SK-N-SH treated with all-trans-retinoic acid at 6 μM for 48 hours (cell line): ENCODE measurements around the gene UVSSA.

Source experiments
- ATAC-seq: fragments of 200-7000 bp; cut with Tn5 transposase; 3 replicates; pipeline ENCODE4 v1.9.1; 2020; ENCODE audit warnings: mild to moderate bottlenecking, moderate library complexity
- ARNTL ChIP-seq: fragments of 450-650 bp; formaldehyde crosslinking; IDR thresholded peaks from 2 replicates; pipeline ENCODE4 v1.5.0; 2020; ENCODE audit warnings: low read depth, mild to moderate bottlenecking, moderate library complexity, borderline replicate concordance
- BACH2 ChIP-seq: fragments of 250-450 bp; sonication (Bioruptor Pico); IDR thresholded peaks from 2 replicates; pipeline ENCODE4 v1.9.0; 2021; ENCODE audit warnings: mild to moderate bottlenecking, borderline replicate concordance
- CSDC2 ChIP-seq: fragments of 250-450 bp; sonication (Bioruptor Pico); IDR thresholded peaks from 2 replicates; pipeline ENCODE4 v1.5.0; 2020; ENCODE audit warnings: mild to moderate bottlenecking, moderate library complexity
- ESRRG ChIP-seq: fragments of 250-450 bp; sonication (Bioruptor Pico); IDR thresholded peaks from 2 replicates; pipeline ENCODE4 v1.6.1; 2021; ENCODE audit warnings: mild to moderate bottlenecking
- GLIS3 ChIP-seq: fragments of 250-450 bp; sonication (Bioruptor Pico); IDR thresholded peaks from 2 replicates; pipeline ENCODE4 v1.5.0; 2020; ENCODE audit warnings: mild to moderate bottlenecking, moderate library complexity
- ISL1 ChIP-seq: fragments of 250-450 bp; sonication (Bioruptor Pico); IDR thresholded peaks from 2 replicates; pipeline ENCODE4 v2.1.2; 2022; ENCODE audit warnings: mild to moderate bottlenecking, moderate library complexity
- OSR1 ChIP-seq: fragments of 250-450 bp; sonication (Bioruptor Pico); IDR thresholded peaks from 2 replicates; pipeline ENCODE4 v1.8.0; 2022; ENCODE audit warnings: moderate library complexity, mild to moderate bottlenecking, inconsistent platforms
- PPARA ChIP-seq: fragments of 250-450 bp; sonication (Bioruptor Pico); IDR thresholded peaks from 2 replicates; pipeline ENCODE4 v1.5.0; 2020; ENCODE audit warnings: mild to moderate bottlenecking, borderline replicate concordance
- RARB ChIP-seq: fragments of 250-450 bp; sonication (Bioruptor Pico); IDR thresholded peaks from 2 replicates; pipeline ENCODE4 v1.8.0; 2021; ENCODE audit warnings: mild to moderate bottlenecking, moderate library complexity
- SNAI2 ChIP-seq: fragments of 250-450 bp; sonication (Bioruptor Pico); IDR thresholded peaks from 2 replicates; pipeline ENCODE4 v1.5.0; 2020; ENCODE audit warnings: mild to moderate bottlenecking, moderate library complexity
- TCF4 ChIP-seq: fragments of 250-450 bp; sonication (Bioruptor Pico); IDR thresholded peaks from 2 replicates; pipeline ENCODE4 v1.8.0; 2021; ENCODE audit warnings: mild to moderate bottlenecking, moderate library complexity, borderline replicate concordance
- TOX ChIP-seq: fragments of 250-450 bp; sonication (Bioruptor Pico); IDR thresholded peaks from 2 replicates; pipeline ENCODE4 v1.8.0; 2021; ENCODE audit warnings: mild to moderate bottlenecking, moderate library complexity, borderline replicate concordance
- ZC3H10 ChIP-seq: fragments of 250-450 bp; sonication (Bioruptor Pico); IDR thresholded peaks from 2 replicates; pipeline ENCODE4 v1.5.1; 2021; ENCODE audit warnings: mild to moderate bottlenecking, moderate library complexity
- ZFP3 ChIP-seq: fragments of 250-450 bp; sonication (Bioruptor Pico); IDR thresholded peaks from 2 replicates; pipeline ENCODE4 v1.5.0; 2020; ENCODE audit warnings: mild to moderate bottlenecking, moderate library complexity
- ZFP30 ChIP-seq: fragments of 450-650 bp; formaldehyde crosslinking; IDR thresholded peaks from 2 replicates; pipeline ENCODE4 v1.5.0; 2022; ENCODE audit warnings: mild to moderate bottlenecking, moderate library complexity
- ZNF565 ChIP-seq: fragments of 450-650 bp; formaldehyde crosslinking; conservative IDR thresholded peaks from 2 replicates; pipeline ENCODE4 v1.5.0; 2020; ENCODE audit warnings: low read depth, mild to moderate bottlenecking, moderate library complexity
- ZNF70 ChIP-seq: fragments of 450-650 bp; formaldehyde crosslinking; IDR thresholded peaks from 2 replicates; pipeline ENCODE4 v1.5.0; 2020; ENCODE audit warnings: mild to moderate bottlenecking, moderate library complexity
- ZNF8 ChIP-seq: fragments of 450-650 bp; formaldehyde crosslinking; IDR thresholded peaks from 2 replicates; pipeline ENCODE4 v1.5.0; 2020; ENCODE audit warnings: mild to moderate bottlenecking, moderate library complexity
- TF ChIP-seq, protein P1 (sequence below): fragments of 250-450 bp; sonication (Bioruptor Pico); IDR thresholded peaks from 2 replicates; pipeline ENCODE4 v1.5.0; 2020; ENCODE audit warnings: mild to moderate bottlenecking, moderate library complexity
- TF ChIP-seq, protein P2 (sequence below): fragments of 250-450 bp; sonication (Bioruptor Pico); IDR thresholded peaks from 2 replicates; pipeline ENCODE4 v1.5.1; 2020; ENCODE audit warnings: low read depth, mild to moderate bottlenecking, moderate library complexity

The UVSSA gene

DNA sequence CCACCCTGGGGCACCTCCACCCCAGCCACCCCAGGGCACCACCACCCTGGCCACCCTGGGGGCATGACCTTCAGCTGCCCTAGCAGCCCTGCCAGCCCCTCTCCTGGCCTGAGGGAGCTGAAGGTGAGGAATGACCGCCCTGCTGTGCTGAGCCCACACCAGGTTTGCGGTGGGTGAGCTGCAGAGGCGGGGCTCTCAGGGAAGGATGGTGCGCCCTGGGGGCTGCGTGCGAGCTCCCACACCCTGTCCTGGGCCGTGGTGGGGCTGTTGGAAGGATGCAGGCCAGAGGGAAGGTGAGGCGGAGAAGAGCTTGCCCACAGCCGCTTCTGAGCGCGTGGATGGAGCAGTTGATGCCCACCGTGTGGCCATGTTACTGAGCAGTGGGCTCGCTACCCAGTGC is 17.7 kb downstream of the UVSSA start:
- no peak for TF ChIP-seq TCF4 (CRISPR knock-in tag)
- TF ChIP-seq CSDC2 (CRISPR knock-in tag): no peak
- TF ChIP-seq, all 23 proteins: peak for 0
- no peak for ATAC-seq

DNA sequence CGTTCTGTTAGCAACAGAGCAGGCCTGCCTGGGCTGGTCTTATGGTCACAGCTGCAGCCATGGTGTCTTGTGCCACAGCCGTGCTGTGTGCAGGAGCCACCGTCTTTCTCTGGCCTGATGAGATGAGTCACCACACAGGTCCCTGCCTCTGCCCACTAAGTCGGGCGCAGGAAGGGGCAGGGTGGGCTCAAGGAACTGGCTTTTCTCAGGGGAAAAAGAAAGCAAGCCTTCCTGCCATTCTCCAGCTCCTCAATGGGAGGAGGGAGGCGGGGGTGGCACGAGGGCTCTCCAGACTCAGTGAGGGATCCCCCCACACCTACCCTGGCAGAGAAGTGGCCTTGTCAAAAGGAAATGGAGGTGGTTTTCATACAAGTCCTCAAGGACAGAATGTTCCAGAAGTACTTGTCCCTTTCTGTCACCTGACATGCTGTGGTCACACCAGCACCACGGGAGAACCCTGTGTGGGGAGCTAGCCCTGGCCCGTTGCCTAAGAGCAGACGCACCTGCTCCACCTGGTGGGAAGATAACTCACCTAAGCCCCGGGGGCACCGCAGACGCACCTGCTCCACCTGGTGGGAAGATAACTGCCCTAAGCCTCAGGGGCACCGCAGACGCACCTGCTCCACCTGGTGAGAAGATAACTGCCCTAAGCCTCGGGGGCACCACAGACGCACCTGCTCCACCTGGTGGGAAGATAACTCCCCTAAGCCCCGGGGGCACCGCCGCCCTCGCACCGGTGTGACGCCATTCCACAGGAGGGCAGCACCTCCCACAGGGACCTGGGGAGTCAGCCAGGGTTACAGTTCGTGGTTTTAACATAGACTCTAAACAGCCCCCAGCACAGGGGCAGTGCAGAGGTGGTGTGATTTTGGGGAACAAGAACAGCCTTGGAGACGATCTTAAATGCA is 18.5 kb downstream of the UVSSA start:
- no peak for ATAC-seq
- TF ChIP-seq ZFP3 (CRISPR knock-in tag) (no peak), PPARA (no peak), ZNF70 (CRISPR knock-in tag) (no peak), ZC3H10 (no peak), CSDC2 (CRISPR knock-in tag) (no peak), ARNTL (no peak)
- TF ChIP-seq, protein P1, sequence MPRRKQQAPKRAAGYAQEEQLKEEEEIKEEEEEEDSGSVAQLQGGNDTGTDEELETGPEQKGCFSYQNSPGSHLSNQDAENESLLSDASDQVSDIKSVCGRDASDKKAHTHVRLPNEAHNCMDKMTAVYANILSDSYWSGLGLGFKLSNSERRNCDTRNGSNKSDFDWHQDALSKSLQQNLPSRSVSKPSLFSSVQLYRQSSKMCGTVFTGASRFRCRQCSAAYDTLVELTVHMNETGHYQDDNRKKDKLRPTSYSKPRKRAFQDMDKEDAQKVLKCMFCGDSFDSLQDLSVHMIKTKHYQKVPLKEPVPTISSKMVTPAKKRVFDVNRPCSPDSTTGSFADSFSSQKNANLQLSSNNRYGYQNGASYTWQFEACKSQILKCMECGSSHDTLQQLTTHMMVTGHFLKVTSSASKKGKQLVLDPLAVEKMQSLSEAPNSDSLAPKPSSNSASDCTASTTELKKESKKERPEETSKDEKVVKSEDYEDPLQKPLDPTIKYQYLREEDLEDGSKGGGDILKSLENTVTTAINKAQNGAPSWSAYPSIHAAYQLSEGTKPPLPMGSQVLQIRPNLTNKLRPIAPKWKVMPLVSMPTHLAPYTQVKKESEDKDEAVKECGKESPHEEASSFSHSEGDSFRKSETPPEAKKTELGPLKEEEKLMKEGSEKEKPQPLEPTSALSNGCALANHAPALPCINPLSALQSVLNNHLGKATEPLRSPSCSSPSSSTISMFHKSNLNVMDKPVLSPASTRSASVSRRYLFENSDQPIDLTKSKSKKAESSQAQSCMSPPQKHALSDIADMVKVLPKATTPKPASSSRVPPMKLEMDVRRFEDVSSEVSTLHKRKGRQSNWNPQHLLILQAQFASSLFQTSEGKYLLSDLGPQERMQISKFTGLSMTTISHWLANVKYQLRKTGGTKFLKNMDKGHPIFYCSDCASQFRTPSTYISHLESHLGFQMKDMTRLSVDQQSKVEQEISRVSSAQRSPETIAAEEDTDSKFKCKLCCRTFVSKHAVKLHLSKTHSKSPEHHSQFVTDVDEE (CRISPR knock-in tag): no peak
- TF ChIP-seq, all 23 proteins: peak for 0

DNA sequence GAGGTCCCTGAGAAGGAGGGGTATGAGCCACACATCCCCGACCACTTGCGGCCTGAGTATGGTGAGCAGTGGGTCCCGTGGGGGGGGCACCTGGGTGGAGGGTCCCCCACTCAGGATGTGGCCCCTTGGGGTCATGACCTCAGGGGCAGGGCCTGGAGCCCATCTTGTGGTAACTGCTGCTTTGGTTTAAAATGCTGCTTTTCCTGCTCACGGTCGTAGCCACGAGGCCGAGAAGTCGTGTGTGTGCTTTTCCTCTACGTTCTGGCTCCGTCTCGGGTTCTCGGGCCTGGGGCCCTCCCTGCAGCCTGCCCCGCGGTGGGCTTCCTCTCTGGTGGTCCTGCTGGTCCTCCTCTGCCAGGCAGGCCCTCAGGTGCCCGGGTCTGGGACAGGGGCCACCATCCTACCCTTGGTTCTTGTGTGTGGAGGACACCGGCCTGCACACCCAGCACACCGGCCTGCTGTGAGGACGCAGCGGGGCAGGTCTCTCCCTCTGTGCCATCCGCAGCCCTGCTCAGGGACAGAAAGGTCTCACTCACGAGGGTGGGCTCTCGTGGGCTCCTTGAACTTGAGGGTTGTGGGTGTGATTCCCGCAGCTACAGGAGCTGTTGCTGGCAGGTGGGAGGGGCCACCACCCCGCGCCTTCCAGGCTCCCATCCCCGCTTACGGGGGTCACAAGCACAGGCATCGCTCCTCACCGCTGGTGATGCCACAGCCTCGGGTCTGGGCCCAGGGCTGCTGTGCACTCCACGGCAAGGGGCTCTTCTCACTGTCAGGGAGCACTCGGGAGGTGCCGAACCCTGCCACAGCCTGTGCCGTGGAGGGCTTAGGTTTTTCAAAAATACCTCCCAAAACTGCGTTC is 19.6 kb downstream of the UVSSA start:
- TF ChIP-seq TCF4 (CRISPR knock-in tag): no peak
- no peak for TF ChIP-seq TOX (CRISPR knock-in tag)
- TF ChIP-seq ZNF70 (CRISPR knock-in tag): no peak
- TF ChIP-seq ZC3H10: no peak
- TF ChIP-seq, protein P1 (CRISPR knock-in tag): no peak
- TF ChIP-seq ZNF8 (CRISPR knock-in tag): no peak
- TF ChIP-seq ISL1: no peak
- no peak for TF ChIP-seq GLIS3 (CRISPR knock-in tag)
- TF ChIP-seq ZNF565 (CRISPR knock-in tag): no peak
- TF ChIP-seq SNAI2: no peak
- no peak for TF ChIP-seq ZFP3 (CRISPR knock-in tag)
- no peak for TF ChIP-seq OSR1 (CRISPR knock-in tag)
- no peak for TF ChIP-seq RARB (CRISPR knock-in tag)
- no peak for TF ChIP-seq ZFP30
- TF ChIP-seq, protein P2, sequence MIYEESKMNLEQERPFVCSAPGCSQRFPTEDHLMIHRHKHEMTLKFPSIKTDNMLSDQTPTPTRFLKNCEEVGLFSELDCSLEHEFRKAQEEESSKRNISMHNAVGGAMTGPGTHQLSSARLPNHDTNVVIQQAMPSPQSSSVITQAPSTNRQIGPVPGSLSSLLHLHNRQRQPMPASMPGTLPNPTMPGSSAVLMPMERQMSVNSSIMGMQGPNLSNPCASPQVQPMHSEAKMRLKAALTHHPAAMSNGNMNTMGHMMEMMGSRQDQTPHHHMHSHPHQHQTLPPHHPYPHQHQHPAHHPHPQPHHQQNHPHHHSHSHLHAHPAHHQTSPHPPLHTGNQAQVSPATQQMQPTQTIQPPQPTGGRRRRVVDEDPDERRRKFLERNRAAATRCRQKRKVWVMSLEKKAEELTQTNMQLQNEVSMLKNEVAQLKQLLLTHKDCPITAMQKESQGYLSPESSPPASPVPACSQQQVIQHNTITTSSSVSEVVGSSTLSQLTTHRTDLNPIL: no peak
- no peak for TF ChIP-seq PPARA
- no peak for TF ChIP-seq BACH2 (CRISPR knock-in tag)
- ATAC-seq: no peak

DNA sequence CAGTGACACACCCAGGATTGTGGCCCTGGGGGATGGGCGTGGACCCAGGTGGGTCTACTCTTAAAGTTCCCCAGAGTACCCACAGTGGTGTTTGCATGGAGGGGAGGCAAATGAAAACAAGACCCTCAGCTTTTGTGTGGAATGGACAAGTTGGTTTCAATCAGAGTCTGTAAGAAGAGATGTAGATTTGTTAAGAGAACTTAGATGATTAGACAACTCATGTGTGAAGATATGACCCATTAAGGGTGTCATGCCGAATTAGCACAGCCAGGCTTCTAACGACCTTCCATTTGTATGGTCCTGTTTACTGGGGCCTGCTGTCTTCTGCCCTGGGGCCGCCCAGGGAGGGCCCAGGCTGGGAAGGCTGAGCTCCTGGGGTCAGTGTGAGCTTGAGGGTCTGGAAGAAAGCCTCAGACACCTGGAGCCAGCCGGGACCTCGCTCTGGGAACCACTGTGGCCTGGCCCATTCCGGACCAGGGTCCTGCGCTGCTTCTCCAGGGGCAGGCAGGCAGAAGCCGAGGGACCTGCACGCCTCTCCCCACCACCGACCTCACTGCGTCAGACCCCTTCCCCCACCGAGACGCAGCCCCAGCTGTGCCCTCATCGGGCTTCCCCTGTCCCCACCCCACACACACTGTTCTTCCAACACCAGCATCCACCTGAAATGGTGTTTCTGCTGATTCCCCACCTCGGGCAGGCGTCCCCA is 20.4 kb downstream of the UVSSA start:
- no peak for TF ChIP-seq BACH2 (CRISPR knock-in tag)
- TF ChIP-seq ISL1: no peak
- TF ChIP-seq ZNF8 (CRISPR knock-in tag): no peak
- no peak for TF ChIP-seq ESRRG (CRISPR knock-in tag)
- TF ChIP-seq RARB (CRISPR knock-in tag): no peak
- TF ChIP-seq, protein P2: no peak
- no peak for TF ChIP-seq GLIS3 (CRISPR knock-in tag)
- no peak for TF ChIP-seq ZFP3 (CRISPR knock-in tag)
- no peak for TF ChIP-seq ZNF565 (CRISPR knock-in tag)
- TF ChIP-seq OSR1 (CRISPR knock-in tag): no peak
- TF ChIP-seq, all 23 proteins: peak for 0
- no peak for ATAC-seq
